GM12872 (cell line): ENCODE data around the gene ZFTA.

Source experiments
- TF ChIP-seq, protein P1 (sequence below): IDR thresholded peaks from 3 replicates; pipeline ENCODE4 v1.5.1; 2011; ENCODE audit warnings: low read depth, mild to moderate bottlenecking, low read length, moderate library complexity; ENCODE audit not compliant: insufficient read depth

Gene ZFTA

DNA sequence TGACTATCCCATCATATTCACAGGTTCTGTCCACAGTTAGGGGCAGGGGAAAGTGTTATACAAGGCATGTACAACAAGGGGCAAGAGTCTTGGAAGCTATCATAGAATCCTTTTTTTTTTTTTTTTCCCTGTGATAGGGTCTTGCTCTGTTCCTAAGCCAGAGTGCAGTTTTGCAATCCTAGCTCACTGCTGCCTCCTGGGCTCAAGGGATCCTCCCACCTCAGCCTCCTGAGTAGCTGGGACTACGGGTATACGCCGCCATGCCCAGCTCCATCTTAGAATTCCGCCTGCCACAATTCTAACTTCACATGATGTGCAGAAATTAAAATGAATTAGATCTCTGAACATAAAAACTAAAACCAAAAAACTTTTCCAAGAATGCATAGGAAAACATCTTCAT, 31.7 kb downstream of the ZFTA start:
- TF ChIP-seq, protein P1, sequence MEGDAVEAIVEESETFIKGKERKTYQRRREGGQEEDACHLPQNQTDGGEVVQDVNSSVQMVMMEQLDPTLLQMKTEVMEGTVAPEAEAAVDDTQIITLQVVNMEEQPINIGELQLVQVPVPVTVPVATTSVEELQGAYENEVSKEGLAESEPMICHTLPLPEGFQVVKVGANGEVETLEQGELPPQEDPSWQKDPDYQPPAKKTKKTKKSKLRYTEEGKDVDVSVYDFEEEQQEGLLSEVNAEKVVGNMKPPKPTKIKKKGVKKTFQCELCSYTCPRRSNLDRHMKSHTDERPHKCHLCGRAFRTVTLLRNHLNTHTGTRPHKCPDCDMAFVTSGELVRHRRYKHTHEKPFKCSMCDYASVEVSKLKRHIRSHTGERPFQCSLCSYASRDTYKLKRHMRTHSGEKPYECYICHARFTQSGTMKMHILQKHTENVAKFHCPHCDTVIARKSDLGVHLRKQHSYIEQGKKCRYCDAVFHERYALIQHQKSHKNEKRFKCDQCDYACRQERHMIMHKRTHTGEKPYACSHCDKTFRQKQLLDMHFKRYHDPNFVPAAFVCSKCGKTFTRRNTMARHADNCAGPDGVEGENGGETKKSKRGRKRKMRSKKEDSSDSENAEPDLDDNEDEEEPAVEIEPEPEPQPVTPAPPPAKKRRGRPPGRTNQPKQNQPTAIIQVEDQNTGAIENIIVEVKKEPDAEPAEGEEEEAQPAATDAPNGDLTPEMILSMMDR = no peak

DNA sequence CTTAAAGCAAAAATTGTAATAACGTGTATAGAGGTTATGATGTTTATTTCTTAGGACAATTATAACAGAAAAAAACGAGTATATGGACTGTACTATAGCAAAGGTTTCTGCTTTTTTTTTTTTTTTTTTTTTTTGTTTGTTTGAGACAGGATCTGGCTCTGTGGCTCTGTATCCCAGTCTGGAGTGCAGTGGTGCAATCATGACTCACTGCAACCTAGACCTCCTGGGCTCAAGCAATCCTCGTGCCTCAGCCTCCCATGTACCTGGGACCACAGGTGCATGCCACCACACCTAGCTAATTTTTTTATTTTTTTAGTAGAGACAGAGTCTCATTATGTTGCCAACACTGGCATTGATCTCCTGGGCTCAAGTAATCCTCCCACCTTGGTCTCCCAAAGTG, 39.2 kb downstream of the ZFTA start:
- TF ChIP-seq, protein P1 = no peak

DNA sequence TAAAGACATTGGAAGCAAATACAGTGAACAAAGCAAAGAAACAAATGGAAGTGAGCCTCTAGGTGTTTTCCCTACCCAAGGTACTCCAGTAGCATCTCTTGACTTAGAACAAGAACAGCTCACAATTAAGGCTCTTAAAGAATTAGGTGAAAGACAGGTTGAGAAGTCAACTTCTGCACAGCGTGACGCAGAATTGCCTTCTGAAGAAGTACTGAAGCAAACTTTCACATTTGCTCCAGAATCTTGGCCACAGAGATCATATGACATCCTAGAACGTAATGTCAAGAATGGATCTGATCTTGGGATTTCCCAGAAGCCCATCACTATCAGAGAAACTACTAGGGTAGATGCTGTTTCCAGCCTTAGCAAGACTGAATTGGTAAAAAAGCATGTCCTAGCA, 48.0 kb downstream of the ZFTA start:
- TF ChIP-seq, protein P1 = no peak

DNA sequence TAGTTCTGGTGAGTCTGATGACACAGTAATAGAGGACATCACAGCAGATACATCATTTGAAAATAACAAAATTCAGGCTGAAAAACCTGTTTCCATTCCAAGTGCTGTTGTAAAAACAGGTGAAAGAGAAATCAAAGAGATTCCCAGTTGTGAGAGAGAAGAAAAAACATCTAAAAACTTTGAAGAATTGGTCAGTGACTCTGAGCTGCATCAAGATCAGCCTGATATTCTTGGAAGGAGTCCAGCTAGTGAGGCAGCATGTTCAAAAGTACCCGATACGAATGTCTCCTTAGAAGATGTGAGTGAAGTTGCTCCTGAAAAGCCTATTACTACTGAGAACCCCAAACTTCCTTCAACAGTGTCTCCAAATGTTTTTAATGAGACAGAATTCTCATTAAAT, 48.6 kb downstream of the ZFTA start:
- TF ChIP-seq, protein P1 = no peak

DNA sequence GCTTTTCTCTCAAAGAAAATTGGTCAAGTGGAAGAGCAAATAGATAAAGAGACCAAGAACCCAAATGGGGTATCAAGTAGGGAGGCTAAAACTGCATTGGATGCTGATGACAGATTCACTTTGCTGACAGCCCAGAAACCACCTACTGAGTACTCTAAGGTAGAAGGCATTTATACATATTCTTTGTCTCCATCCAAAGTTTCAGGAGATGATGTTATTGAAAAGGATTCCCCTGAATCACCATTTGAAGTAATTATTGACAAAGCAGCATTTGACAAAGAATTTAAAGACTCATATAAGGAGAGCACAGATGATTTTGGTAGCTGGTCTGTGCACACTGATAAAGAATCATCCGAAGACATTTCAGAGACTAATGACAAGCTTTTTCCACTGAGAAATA, 49.6 kb downstream of the ZFTA start:
- TF ChIP-seq, protein P1 = no peak
